OCI-LY1 (cell line): ENCODE measurements around the gene ADARB2.
"Not testable (repeated sequence)": the region's sequence is repeated elsewhere in the genome, so short reads cannot be mapped to it uniquely, and the experiment has no call there.

ENCODE experiments used
- H2AFZ ChIP-seq: fragments of 200-600 bp; sonication (generic), shearing (Covaris generic); 2 replicates; pipeline ENCODE4 v1.6.0; 2014; ENCODE audit warnings: antibody characterized with exemption, mild to moderate bottlenecking, low read length
- H3F3A ChIP-seq: fragments of 200-600 bp; sonication (generic), shearing (Covaris generic); 2 replicates; pipeline ENCODE4 v1.6.0; 2014; ENCODE audit warnings: mild to moderate bottlenecking, antibody characterized with exemption, low read length, moderate library complexity; ENCODE audit not compliant: insufficient read depth
- H3K27ac ChIP-seq: fragments of 200-600 bp; sonication (generic); 2 replicates; pipeline ENCODE4 v1.5.1; 2014; ENCODE audit warnings: low read length, mixed run types, mild to moderate bottlenecking, low read depth; ENCODE audit not compliant: poor library complexity, severe bottlenecking
- H3K27me3 ChIP-seq: fragments of 200-600 bp; sonication (generic); 2 replicates; pipeline ENCODE4 v1.6.0; 2014; ENCODE audit warnings: antibody characterized with exemption, mild to moderate bottlenecking, low read length, moderate library complexity; ENCODE audit not compliant: insufficient read depth
- H3K36me3 ChIP-seq: fragments of 200-600 bp; sonication (generic); 2 replicates; pipeline ENCODE4 v1.6.1; 2014; ENCODE audit warnings: mild to moderate bottlenecking, antibody characterized with exemption, low read length, moderate library complexity, mixed read lengths; ENCODE audit not compliant: insufficient read depth
- H3K4me1 ChIP-seq: fragments of 200-600 bp; sonication (generic); 2 replicates; pipeline ENCODE4 v1.5.1; 2014; ENCODE audit warnings: mild to moderate bottlenecking, low read length, moderate library complexity; ENCODE audit not compliant: insufficient read depth, severe bottlenecking
- H3K4me2 ChIP-seq: fragments of 200-600 bp; sonication (generic), shearing (Covaris generic); 2 replicates; pipeline ENCODE4 v1.6.1; 2014; ENCODE audit warnings: low read length
- H3K4me3 ChIP-seq: fragments of 200-600 bp; sonication (generic); 2 replicates; pipeline ENCODE4 v1.5.1; 2014; ENCODE audit warnings: low read length, low read depth, mild to moderate bottlenecking, mixed read lengths; ENCODE audit not compliant: poor library complexity, severe bottlenecking
- H3K79me2 ChIP-seq: fragments of 200-600 bp; shearing (Covaris generic); 2 replicates; pipeline ENCODE4 v1.6.1; 2016; ENCODE audit warnings: mixed run types, low read length, mixed read lengths; ENCODE audit not compliant: insufficient read depth
- H3K9ac ChIP-seq: fragments of 200-600 bp; sonication (generic), shearing (Covaris generic); 2 replicates; pipeline ENCODE4 v1.6.1; 2014; ENCODE audit warnings: mild to moderate bottlenecking, low read length, mixed read lengths
- H3K9me2 ChIP-seq: fragments of 200-600 bp; sonication (generic), shearing (Covaris generic); 2 replicates; pipeline ENCODE4 v1.6.1; 2014; ENCODE audit warnings: low read depth, mild to moderate bottlenecking, low read length, mixed read lengths
- H3K9me3 ChIP-seq: fragments of 200-600 bp; shearing (Covaris generic); 2 replicates; pipeline ENCODE4 v1.6.1; 2014; ENCODE audit warnings: low read length, mixed read lengths
- H4K20me1 ChIP-seq: fragments of 200-600 bp; sonication (generic), shearing (Covaris generic); 2 replicates; pipeline ENCODE4 v1.6.0; 2016; ENCODE audit warnings: mild to moderate bottlenecking, low read length; ENCODE audit not compliant: insufficient read depth
- CTCF ChIP-seq: fragments of 200-600 bp; sonication (generic), shearing (Covaris generic); IDR thresholded peaks from 2 replicates; pipeline ENCODE4 v1.5.1; 2017; ENCODE audit warnings: mild to moderate bottlenecking, antibody characterized with exemption, low read length, moderate library complexity, mixed read lengths
- EZH2 ChIP-seq: fragments of 200-600 bp; sonication (generic), shearing (Covaris generic); IDR thresholded peaks from 2 replicates; pipeline ENCODE4 v1.8.0; 2017; ENCODE audit warnings: borderline replicate concordance, mixed run types, mild to moderate bottlenecking, antibody characterized with exemption, low read length, moderate library complexity, mixed read lengths

The ADARB2 gene

DNA sequence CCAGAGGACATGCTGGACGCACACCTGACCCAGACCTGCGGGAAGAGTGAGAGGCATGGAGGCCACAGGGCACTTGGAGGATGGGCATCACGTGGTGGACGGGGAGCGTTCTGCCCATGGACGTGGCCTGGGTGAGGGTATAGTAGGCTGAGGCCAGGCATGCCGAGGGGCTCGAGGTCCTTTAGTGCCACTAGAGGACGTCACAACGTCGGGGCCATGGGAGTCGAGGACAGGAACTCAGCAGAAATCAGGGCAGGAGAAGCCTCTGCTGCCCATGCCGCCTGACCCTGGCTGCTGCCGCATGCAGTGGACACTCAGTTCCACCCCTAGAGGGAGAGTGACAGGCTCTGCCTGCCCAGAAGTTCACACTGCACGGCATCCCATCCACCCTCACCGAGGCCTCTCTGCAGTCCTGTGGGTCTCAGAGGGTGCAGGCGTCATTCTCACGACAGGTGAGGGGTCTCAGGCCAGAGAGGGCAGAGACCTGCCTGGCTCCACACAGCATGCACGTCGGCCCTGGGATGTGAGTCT lies 198.7 kb downstream of the ADARB2 start:
- Histone ChIP-seq H4K20me1 (no peaks in the 10 kb centered on the region), H2AFZ (no peak overlapping the region), H3K36me3 (no peaks in the 10 kb centered on the region), H3F3A (no peaks in the 10 kb centered on the region), H3K4me1 (peaks cover 55% of the 10 kb centered on the region), H3K27me3 (no peaks in the 10 kb centered on the region), H3K79me2 (no peaks in the 10 kb centered on the region), H3K4me3 (no peak overlapping the region), H3K9me3 (no peaks in the 10 kb centered on the region), H3K4me2 (no peak overlapping the region; the same call in 1 of the 2 replicates), H3K9ac (peak overlapping the region; percentile 46; the same call in 1 of the 2 replicates), H3K9me2 (no peaks in the 10 kb centered on the region), H3K27ac (peak overlapping the region; percentile 86)
- TF ChIP-seq EZH2, result no peak
- TF ChIP-seq CTCF, result peak; percentile 13; the same call in 1 of the 2 replicates

- no peaks in the 10 kb centered on the region for H4K20me1 ChIP-seq
- no peak overlapping the region for H3K4me2 ChIP-seq
- no peaks in the 10 kb centered on the region for H3K36me3 ChIP-seq
- no peaks in the 10 kb centered on the region for H3K79me2 ChIP-seq
- H3K9me3 ChIP-seq, result no peaks in the 10 kb centered on the region
- H3K9ac ChIP-seq, result no peak overlapping the region; the same call in 1 of the 2 replicates
- no peaks in the 10 kb centered on the region for H3K27me3 ChIP-seq
- no peaks in the 10 kb centered on the region for H3K9me2 ChIP-seq
- no peaks in the 10 kb centered on the region for H3F3A ChIP-seq
- H3K4me3 ChIP-seq, result no peak overlapping the region
- peak overlapping the region; percentile 86 for H3K27ac ChIP-seq
- TF ChIP-seq CTCF, result no peak
- no peak for TF ChIP-seq EZH2
- H3K4me1 ChIP-seq, result peaks cover 55% of the 10 kb centered on the region
- H2AFZ ChIP-seq, result no peak overlapping the region
Observed at GRCh38 chr10:1538121-1538520, 199.2 kb downstream of the ADARB2 start.

DNA sequence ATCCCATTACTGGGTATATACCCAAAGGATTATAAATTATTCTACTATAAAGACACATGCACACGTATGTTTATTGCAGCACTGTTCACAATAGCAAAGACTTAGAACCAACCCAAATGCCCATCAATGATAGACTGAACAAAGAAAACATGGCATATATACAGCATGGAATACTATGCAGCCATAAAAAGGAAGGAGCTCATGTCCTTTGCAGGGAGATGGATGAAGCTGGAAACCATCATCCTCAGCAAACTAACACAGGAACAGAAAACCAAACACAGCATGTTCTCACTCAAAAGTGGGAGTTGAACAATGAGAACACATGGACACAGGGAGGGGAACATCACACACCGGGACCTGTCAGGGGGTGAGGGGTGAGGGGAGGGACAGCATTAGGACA lies 199.9 kb downstream of the ADARB2 start:
- H3K79me2 ChIP-seq, H3K9me3 ChIP-seq: not testable (repeated sequence)

DNA sequence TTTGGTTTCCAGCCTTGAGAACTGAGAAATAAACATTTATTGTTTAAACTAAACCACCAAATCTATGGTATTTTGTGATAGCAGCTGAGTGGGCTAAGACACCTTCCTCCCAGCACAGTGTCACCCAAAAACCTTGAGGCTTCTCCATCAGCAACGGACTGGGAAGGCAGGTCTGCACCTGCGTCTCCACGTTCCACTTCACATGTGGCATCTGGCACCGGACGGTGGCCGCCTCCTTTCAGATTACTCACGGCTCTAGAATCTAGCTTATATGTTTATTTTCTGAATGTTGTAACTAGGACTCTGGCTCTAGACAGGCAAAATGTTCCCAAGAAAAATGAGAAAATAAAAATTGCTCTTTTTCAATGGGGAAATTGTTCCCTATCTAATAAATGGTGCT lies 201.0 kb downstream of the ADARB2 start:
- Histone ChIP-seq H3K4me3 (no peak overlapping the region), H3K4me2 (no peak overlapping the region; the same call in 1 of the 2 replicates)

More for the DNA sequence above, 199.9 kb downstream of the ADARB2 start:
- not testable (repeated sequence) for H3K9me2 ChIP-seq, H4K20me1 ChIP-seq, H3K4me2 ChIP-seq, H3K36me3 ChIP-seq, H3K9ac ChIP-seq, H3K27me3 ChIP-seq, H3F3A ChIP-seq, H3K4me3 ChIP-seq, H2AFZ ChIP-seq
- H3K4me1 ChIP-seq, result peaks cover 60% of the 10 kb centered on the region
- peak overlapping the region; percentile 86 for H3K27ac ChIP-seq

More for the DNA sequence above, 201.0 kb downstream of the ADARB2 start:
- Histone ChIP-seq H3K9me3 (no peaks in the 10 kb centered on the region), H3F3A (no peaks in the 10 kb centered on the region), H3K36me3 (no peaks in the 10 kb centered on the region), H4K20me1 (no peaks in the 10 kb centered on the region), H3K27ac (peak overlapping the region; percentile 86), H3K27me3 (no peaks in the 10 kb centered on the region), H3K79me2 (no peaks in the 10 kb centered on the region), H2AFZ (no peak overlapping the region), H3K9me2 (no peaks in the 10 kb centered on the region), H3K9ac (no peak overlapping the region), H3K4me1 (peaks cover 71% of the 10 kb centered on the region)
- no peak for TF ChIP-seq CTCF
- TF ChIP-seq EZH2, result no peak
